Activated gamma-delta T cell treated with Interleukin-2 at 50 U/mL for 16 hours (primary cell): ENCODE measurements around the gene MPHOSPH9.

Experiments used
- DNase-seq: peaks from one replicate; pipeline ENCODE4 v3.0.0-alpha.2; 2020

Gene MPHOSPH9

DNA sequence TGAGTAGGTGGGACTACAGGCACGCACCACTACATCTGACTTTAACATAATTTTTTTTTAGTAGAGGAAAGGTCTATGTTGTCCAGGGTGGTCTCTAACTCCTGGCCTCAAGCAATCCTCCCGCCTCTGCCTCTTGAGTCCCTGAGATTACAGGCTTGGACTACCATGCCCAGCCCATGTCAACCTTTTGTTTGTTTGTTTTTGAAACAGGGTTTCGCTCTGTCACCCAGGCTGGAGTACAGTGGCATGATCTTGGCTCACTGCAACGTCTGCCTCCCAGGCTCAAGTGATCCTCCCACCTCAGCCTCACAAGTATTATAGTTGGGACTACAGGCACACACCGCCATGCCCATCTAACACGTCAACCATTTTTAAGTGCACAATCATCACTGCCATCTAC lies 111.3 kb downstream of the MPHOSPH9 start:
- no peak for DNase-seq

- DNase-seq: peak; percentile 8
Measured at GRCh38 chr12:123120452-123121166, 112.3 kb downstream of the MPHOSPH9 start.

DNA sequence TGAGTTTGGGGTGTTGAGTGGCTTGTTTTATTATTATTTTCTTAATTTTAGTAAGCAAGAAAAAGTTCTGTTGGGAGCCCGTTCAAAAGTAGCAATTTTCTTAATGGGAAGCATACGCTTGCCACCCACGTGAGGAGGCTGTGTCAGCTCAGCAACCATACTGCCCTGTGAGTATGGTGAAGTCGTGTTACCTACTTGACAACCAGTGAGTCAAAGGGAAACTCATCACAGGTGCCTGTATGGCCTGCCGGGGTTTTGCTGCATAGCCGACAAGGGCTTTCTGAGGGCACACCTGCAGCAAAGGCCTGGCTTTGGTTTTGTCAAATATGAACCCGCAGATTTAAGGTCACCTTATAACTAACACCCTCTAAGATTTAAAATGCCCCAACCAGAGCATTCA lies 113.1 kb downstream of the MPHOSPH9 start:
- DNase-seq: peak; percentile 29

GRCh38 chr12:123118497-123118896 lies 114.4 kb downstream of the MPHOSPH9 start:
- no peak for DNase-seq

- DNase-seq: no peak
Measured at GRCh38 chr12:123115409-123116121, 117.4 kb downstream of the MPHOSPH9 start.

DNA sequence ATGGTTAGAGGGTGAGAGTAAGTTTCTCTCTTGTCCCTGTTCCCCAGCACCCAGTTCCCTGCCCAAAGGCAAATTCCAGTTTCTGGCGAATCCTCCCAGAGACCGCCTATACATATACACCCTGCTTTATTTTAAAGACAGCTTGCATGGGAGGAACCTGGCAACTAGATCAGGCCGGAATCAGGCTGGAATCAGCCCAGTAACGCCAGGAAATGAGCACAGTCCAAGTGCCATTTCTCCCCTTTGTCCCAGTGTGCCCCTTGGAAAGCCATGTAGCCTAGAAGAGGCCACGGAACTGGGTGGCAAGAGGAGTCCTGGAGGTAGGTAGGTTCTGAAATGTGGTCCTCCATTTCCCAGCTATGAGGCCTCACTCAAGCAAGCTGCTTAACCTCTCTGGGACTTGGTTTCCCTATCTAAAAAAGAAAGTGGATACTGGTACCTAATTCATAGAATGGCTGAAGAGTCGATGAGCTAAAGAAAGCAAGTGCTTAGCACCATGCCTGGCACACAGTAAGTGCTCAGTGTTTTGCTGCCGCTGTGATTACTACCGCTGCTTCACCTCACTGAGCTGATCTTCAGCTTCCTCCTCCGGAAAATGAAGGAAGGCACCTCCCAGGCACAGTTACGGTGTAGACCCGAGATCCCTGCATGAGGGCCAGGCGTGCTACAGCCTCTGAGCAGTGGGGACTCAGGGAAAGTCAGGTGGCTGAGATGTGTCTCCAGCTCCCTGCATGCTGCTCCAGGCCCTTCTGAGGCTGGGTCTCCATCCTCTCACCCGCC lies 118.4 kb downstream of the MPHOSPH9 start:
- DNase-seq: no peak

DNA sequence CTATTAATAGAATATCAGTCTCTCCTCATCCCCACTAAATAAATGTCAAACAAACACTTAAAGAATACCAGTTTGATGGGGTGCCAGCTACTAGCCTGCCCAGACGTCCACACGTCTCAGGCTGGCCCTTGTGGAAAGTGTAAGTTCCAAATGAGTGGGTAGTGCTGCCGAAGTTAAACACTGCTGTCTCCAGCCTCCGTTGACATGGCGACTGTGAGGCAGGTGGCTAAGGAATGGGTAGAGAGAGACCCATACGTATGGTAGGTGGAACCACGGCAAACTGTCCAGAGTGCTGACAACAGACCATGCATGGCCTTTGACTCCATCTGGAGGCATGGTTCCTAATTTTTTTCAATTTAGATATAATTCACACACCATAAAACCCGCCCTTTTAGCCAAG lies 119.9 kb downstream of the MPHOSPH9 start:
- DNase-seq: no peak

GRCh38 chr12:123111498-123112165 lies 121.3 kb downstream of the MPHOSPH9 start:
- DNase-seq: peak; percentile 20

- no peak for DNase-seq
Measured at GRCh38 chr12:123109319-123109772, 123.6 kb downstream of the MPHOSPH9 start.

DNA sequence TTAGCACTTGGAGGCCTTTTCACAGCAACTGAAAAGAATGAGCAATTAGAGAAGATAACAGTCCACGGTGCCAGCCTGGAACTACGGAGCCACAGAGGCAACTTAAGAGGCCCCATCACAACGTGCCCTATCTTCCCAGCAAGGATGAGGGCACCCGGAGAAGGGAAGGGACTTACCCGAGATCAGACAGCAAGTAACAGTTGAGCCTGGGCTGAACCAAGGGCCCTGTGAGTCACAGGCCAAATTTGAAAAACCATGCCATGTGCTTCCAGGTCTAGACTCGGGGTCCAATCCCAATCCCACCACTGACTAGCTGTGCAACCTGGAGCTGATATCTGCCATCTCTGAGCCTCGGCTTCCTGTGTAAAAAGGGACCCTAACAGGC lies 124.3 kb downstream of the MPHOSPH9 start:
- no peak for DNase-seq

DNA sequence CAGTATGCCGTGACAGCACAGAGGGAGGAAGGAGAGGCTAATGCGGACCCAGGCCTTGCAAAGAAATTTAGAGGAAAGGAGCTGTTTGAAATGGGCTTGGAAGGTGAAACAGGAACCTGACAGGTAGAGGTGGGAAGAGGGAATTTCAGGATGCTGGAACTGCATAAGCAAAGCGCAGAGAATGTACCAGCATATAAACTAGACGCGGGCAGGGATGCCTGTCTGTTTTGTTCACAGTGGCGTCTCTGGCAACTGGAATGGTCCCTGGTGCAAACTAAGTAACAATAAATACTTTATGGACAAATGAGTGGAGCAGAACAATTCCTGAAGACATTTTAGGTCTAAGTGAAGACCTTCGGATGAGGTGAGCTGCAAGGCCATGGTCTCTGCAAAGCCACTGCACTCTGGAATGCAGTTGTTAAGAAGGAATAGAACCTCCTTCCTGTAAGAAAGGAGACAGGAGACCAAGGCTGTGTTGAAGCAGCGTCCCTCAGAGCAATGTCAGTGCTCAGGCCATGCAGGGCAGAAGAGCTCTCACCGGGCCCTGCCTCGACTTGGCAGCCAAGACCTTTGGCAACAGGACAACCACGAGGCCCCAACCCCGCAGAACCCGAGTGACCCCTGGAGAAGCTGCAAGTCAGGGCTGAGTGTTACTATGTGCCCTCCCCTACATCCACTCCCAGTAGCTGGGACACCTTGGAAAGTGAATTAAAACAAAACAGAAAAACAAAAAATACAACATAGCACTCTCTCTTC lies 124.8 kb downstream of the MPHOSPH9 start:
- no peak for DNase-seq

- peak; percentile 66 for DNase-seq
Measured at GRCh38 chr12:123106640-123107359, 126.1 kb downstream of the MPHOSPH9 start.

DNA sequence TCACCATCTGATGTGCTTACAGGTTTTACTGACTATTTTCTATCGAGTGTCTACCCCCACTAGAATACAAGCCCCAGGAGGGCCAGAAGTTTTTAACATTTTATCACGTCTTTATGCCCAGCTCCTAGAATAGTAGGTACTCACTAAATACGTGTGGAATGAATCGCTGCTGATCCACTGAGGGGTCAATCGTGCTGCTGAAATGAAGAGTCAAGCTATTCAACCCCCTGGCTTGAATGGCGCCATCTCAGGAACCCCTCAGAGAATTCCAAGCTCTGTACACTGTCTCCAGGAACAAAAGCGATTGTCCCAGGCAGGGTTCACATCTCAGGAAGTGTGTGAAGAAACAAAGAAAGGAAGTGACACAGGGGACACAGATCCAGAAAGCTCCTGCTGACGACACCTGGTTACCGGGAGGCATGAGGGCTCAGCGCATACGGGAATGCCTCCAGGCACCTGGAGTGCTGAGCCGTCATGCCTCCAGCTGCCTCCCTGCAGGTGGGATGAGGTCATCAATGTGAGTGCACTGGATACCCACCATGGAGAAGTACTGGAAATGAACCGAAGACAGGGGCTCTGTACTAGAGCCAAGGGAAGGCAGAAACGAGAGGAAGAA lies 127.6 kb downstream of the MPHOSPH9 start:
- DNase-seq: no peak

GRCh38 chr12:123104809-123105208 lies 128.1 kb downstream of the MPHOSPH9 start:
- DNase-seq: no peak
